ENCODE data around the gene CATSPERZ. TPM values are rescaled to one million over a fixed set of nuclear protein-coding genes. Genes with fewer than 3 reads are reported as not detected.
A peak's percentile ranks its signal among the peaks of the same experiment; 100 is the strongest.

Gene CATSPERZ
- total RNA-seq, 1 donor from 2014 or later, result not detected

- Mint-ChIP-seq H3K27me3 (peaks cover 9% of the 10 kb centered on the region), H3K9me3 (no peaks in the 10 kb centered on the region), H3K4me3 (peak overlapping the region; percentile 89), H3K27ac (peak overlapping the region; percentile 84), H3K4me1 (peaks cover 19% of the 10 kb centered on the region), H3K36me3 (ENCODE audit: low read depth) (peaks cover 20% of the 10 kb centered on the region)
- intact Hi-C loops (cut with micrococcal nuclease), result loop anchor here (1.0 to 2.0 kb wide), 4 partner anchors 16 to 45 kb away; partner anchors contain the start of genes FKBP2 and PRDX5
- DNase-seq, result peak; percentile 75
Observed at GRCh38 chr11:64285885-64286800, 14.0 kb upstream of the CATSPERZ start.

- Mint-ChIP-seq H3K4me3 (peak overlapping the region; percentile 87), H3K9me3 (no peaks in the 10 kb centered on the region), H3K27ac (peak overlapping the region; percentile 84), H3K36me3 (ENCODE audit: low read depth) (peaks cover 14% of the 10 kb centered on the region), H3K27me3 (peaks cover 9% of the 10 kb centered on the region), H3K4me1 (peaks cover 18% of the 10 kb centered on the region)
- intact Hi-C loops (cut with micrococcal nuclease), result no loop called here
- peak; percentile 59 for DNase-seq
Observed at GRCh38 chr11:64286801-64287159, 13.4 kb upstream of the CATSPERZ start.

- peaks cover 10% of the 10 kb centered on the region for H3K36me3 Mint-ChIP-seq (ENCODE audit: low read depth)
- H3K27me3 Mint-ChIP-seq, result peaks cover 13% of the 10 kb centered on the region
- intact Hi-C loops (cut with micrococcal nuclease), result no loop called here
- no peak overlapping the region for H3K4me3 Mint-ChIP-seq
- peaks cover 18% of the 10 kb centered on the region for H3K4me1 Mint-ChIP-seq
- DNase-seq, result no peak
- H3K9me3 Mint-ChIP-seq, result no peaks in the 10 kb centered on the region
- no peak overlapping the region for H3K27ac Mint-ChIP-seq
Observed at GRCh38 chr11:64287676-64288352, 12.3 kb upstream of the CATSPERZ start.

GRCh38 chr11:64288353-64288750 is 11.8 kb upstream of the CATSPERZ start:
- DNase-seq, result no peak
- intact Hi-C loops (cut with micrococcal nuclease), result no loop called here
- H3K36me3 Mint-ChIP-seq (ENCODE audit: low read depth), result peaks cover 8% of the 10 kb centered on the region
- H3K4me3 Mint-ChIP-seq, result no peak overlapping the region
- H3K9me3 Mint-ChIP-seq, result no peaks in the 10 kb centered on the region
- peaks cover 18% of the 10 kb centered on the region for H3K27me3 Mint-ChIP-seq
- H3K4me1 Mint-ChIP-seq, result peaks cover 16% of the 10 kb centered on the region
- H3K27ac Mint-ChIP-seq, result no peak overlapping the region

- Mint-ChIP-seq H3K27me3 (peaks cover 25% of the 10 kb centered on the region), H3K4me3 (no peak overlapping the region), H3K9me3 (no peaks in the 10 kb centered on the region), H3K36me3 (ENCODE audit: low read depth) (peaks cover 8% of the 10 kb centered on the region), H3K27ac (no peak overlapping the region), H3K4me1 (peaks cover 14% of the 10 kb centered on the region)
- DNase-seq, result no peak
- intact Hi-C loops (cut with micrococcal nuclease), result no loop called here
Observed at GRCh38 chr11:64289002-64289564, 11.1 kb upstream of the CATSPERZ start.

- Mint-ChIP-seq H3K4me3 (peak overlapping the region; percentile 74), H3K27ac (peak overlapping the region; percentile 58), H3K36me3 (ENCODE audit: low read depth) (peaks cover 8% of the 10 kb centered on the region), H3K27me3 (peaks cover 40% of the 10 kb centered on the region), H3K4me1 (peaks cover 13% of the 10 kb centered on the region), H3K9me3 (no peaks in the 10 kb centered on the region)
- intact Hi-C loops (cut with micrococcal nuclease), result no loop called here
- peak; percentile 56 for DNase-seq
Observed at GRCh38 chr11:64290352-64291261, 9.6 kb upstream of the CATSPERZ start.

- Mint-ChIP-seq H3K27me3 (peaks cover 46% of the 10 kb centered on the region), H3K36me3 (ENCODE audit: low read depth) (peaks cover 8% of the 10 kb centered on the region), H3K4me3 (peak within 1 kb of the TSS; percentile 74), H3K9me3 (no peaks in the 10 kb centered on the region), H3K4me1 (peaks cover 11% of the 10 kb centered on the region), H3K27ac (peak within 1 kb of the TSS; percentile 58)
- DNase-seq, result no peak
- intact Hi-C loops (cut with micrococcal nuclease), result no loop called here
Observed at GRCh38 chr11:64291262-64291751, 8.9 kb upstream of the CATSPERZ start, which contains the start of gene KCNK4. Gene KCNK4, plus strand, starts transcription at chr11:64291302. Its CDS starts 1,717 bp downstream, at chr11:64293019.

GRCh38 chr11:64291752-64292459 is 8.3 kb upstream of the CATSPERZ start:
- H3K9me3 Mint-ChIP-seq, result no peaks in the 10 kb centered on the region
- no peak overlapping the region for H3K4me3 Mint-ChIP-seq
- no peak overlapping the region for H3K27ac Mint-ChIP-seq
- H3K4me1 Mint-ChIP-seq, result peaks cover 7% of the 10 kb centered on the region
- peaks cover 8% of the 10 kb centered on the region for H3K36me3 Mint-ChIP-seq (ENCODE audit: low read depth)
- intact Hi-C loops (cut with micrococcal nuclease), result loop anchor here (1.0 kb wide), 1 partner anchor 8 kb away; the partner anchor contains the start of gene CATSPERZ
- peaks cover 52% of the 10 kb centered on the region for H3K27me3 Mint-ChIP-seq
- DNase-seq, result peak; percentile 72

- Mint-ChIP-seq H3K9me3 (no peaks in the 10 kb centered on the region), H3K4me1 (peaks cover 9% of the 10 kb centered on the region), H3K36me3 (ENCODE audit: low read depth) (peaks cover 8% of the 10 kb centered on the region), H3K27ac (peak overlapping the region; percentile 53), H3K4me3 (peak overlapping the region; percentile 64), H3K27me3 (peaks cover 59% of the 10 kb centered on the region)
- intact Hi-C loops (cut with micrococcal nuclease), result loop anchor here (1.0 kb wide), 1 partner anchor 8 kb away; the partner anchor contains the start of gene CATSPERZ
- DNase-seq, result no peak
Observed at GRCh38 chr11:64292460-64293254, 7.5 kb upstream of the CATSPERZ start.

GRCh38 chr11:64294774-64295173 is 5.4 kb upstream of the CATSPERZ start:
- intact Hi-C loops (cut with micrococcal nuclease), result no loop called here
- H3K27me3 Mint-ChIP-seq, result peaks cover 75% of the 10 kb centered on the region
- peaks cover 11% of the 10 kb centered on the region for H3K4me1 Mint-ChIP-seq

GRCh38 chr11:64295760-64296159 is 4.4 kb upstream of the CATSPERZ start:
- DNase-seq, result no peak
- H3K4me3 Mint-ChIP-seq, result no peak overlapping the region
- H3K27me3 Mint-ChIP-seq, result peaks cover 77% of the 10 kb centered on the region
- peaks cover 3% of the 10 kb centered on the region for H3K36me3 Mint-ChIP-seq (ENCODE audit: low read depth)
- no peak overlapping the region for H3K27ac Mint-ChIP-seq
- peaks cover 15% of the 10 kb centered on the region for H3K4me1 Mint-ChIP-seq
- intact Hi-C loops (cut with micrococcal nuclease), result no loop called here
- H3K9me3 Mint-ChIP-seq, result no peaks in the 10 kb centered on the region

More at GRCh38 chr11:64294774-64295173, 5.4 kb upstream of the CATSPERZ start:
- no peak for DNase-seq
- Mint-ChIP-seq H3K9me3 (no peaks in the 10 kb centered on the region), H3K4me3 (no peak overlapping the region), H3K36me3 (ENCODE audit: low read depth) (peaks cover 5% of the 10 kb centered on the region), H3K27ac (no peak overlapping the region)

GRCh38 chr11:64296236-64296635 is 3.9 kb upstream of the CATSPERZ start:
- Mint-ChIP-seq H3K36me3 (ENCODE audit: low read depth) (peaks cover 2% of the 10 kb centered on the region), H3K4me3 (no peak overlapping the region), H3K27me3 (peaks cover 78% of the 10 kb centered on the region), H3K4me1 (peaks cover 17% of the 10 kb centered on the region), H3K27ac (no peak overlapping the region), H3K9me3 (no peaks in the 10 kb centered on the region)
- intact Hi-C loops (cut with micrococcal nuclease), result no loop called here
- DNase-seq, result no peak
